ENCODE measurements around the gene NPHP1.
"Not testable (repeated sequence)": the region's sequence is repeated elsewhere in the genome, so short reads cannot be mapped to it uniquely, and the experiment has no call there.

The NPHP1 gene

GRCh38 chr2:110126086-110126773 is 78.6 kb downstream of the NPHP1 start:
- DNase-seq: no peak

- no peak for DNase-seq
Observed at GRCh38 chr2:110124939-110125691, 79.7 kb downstream of the NPHP1 start.

GRCh38 chr2:110124038-110124825 is 80.6 kb downstream of the NPHP1 start:
- DNase-seq: no peak

DNA sequence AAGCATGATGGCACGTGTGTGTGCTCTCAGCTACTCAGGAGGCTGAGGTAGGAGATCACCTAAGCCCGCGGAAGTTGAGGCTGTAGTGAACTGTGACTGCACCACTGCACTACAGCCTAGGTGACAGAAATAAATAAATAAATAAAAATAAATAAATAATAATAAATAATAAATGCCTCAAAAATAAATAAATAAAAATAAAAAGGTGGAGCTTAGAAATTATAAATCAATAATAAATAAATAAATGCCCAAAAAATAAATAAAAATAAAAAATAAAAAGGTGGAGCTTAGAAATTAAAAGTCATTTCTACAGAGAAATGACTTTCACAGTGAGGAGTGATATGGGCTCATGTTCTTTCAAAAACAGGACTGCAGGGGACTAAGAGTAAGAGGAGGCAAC is 83.2 kb downstream of the NPHP1 start:
- DNase-seq: no peak

DNA sequence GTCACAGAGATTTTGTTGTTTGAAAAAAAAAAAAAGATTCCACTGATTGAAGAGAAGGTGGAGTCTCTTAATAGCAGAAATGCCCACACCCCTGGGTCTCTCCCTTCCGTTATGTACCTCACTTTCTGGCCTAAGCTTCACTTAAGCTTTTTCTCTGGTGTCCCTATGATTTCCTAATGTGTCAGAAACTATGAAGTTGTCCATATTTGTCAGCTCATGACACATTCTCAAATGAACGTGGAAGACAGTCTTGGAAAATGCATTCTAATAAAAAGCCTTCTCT is 83.8 kb downstream of the NPHP1 start:
- no peak for DNase-seq

- DNase-seq: no peak
Observed at GRCh38 chr2:110120171-110121051, 84.4 kb downstream of the NPHP1 start.

GRCh38 chr2:110116033-110116710 is 88.6 kb downstream of the NPHP1 start:
- DNase-seq: no peak

GRCh38 chr2:110115291-110116032 is 89.4 kb downstream of the NPHP1 start, which contains the start of gene MALL:
TSS of gene MALL (minus strand) at chr2:110115822. CDS start at chr2:110115792, 30 bp downstream.
- no peak for DNase-seq

GRCh38 chr2:110114831-110115255 is 90.0 kb downstream of the NPHP1 start:
- DNase-seq: no peak

GRCh38 chr2:110113961-110114591 is 90.7 kb downstream of the NPHP1 start:
- no peak for DNase-seq

DNA sequence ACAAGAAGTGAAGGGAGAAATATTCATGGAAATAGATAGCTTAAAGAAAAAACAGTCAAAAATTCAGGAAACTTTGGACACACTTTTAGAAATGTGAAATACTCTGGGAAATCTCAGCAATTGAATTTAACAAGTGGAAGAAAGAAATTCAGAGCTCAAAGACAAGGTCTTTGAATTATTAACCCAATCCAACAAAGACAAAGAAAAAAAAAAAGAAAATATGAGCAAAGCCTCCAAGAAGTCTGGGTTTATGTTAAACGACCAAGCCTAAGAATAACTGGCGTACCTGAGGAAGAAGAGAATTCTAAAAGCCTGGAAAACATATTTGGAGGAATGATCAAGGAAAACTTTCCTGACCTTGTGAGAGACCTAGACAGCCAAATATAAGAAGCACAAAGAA is 96.5 kb downstream of the NPHP1 start:
- DNase-seq: not testable (repeated sequence)

- DNase-seq: no peak
Observed at GRCh38 chr2:110107092-110108079, 97.4 kb downstream of the NPHP1 start.

GRCh38 chr2:110106642-110107041 is 98.2 kb downstream of the NPHP1 start:
- no peak for DNase-seq

- DNase-seq: no peak
Observed at GRCh38 chr2:110105608-110106467, 99.0 kb downstream of the NPHP1 start.

DNA sequence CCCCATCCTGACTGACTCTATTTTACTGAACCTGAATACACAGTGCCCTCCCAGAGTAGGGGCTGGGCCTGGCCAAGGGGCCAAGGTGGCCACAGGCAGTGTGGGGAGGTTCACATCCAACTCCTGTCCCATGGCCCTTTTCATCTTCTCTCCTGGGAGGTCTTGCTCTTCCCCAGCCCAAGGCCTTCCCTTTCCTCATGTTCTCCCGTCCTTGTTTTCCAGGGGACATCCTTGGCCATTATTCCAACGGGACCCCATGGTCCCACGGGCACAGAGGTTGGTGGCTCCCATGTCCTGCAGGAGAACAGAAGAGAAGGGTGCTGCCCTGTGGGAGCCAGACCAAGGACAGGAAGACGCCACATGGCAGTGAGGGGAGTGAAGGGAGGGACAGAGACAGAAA is 99.6 kb downstream of the NPHP1 start:
- DNase-seq: no peak

- DNase-seq: no peak
Observed at GRCh38 chr2:110104025-110104771, 100.6 kb downstream of the NPHP1 start.

DNA sequence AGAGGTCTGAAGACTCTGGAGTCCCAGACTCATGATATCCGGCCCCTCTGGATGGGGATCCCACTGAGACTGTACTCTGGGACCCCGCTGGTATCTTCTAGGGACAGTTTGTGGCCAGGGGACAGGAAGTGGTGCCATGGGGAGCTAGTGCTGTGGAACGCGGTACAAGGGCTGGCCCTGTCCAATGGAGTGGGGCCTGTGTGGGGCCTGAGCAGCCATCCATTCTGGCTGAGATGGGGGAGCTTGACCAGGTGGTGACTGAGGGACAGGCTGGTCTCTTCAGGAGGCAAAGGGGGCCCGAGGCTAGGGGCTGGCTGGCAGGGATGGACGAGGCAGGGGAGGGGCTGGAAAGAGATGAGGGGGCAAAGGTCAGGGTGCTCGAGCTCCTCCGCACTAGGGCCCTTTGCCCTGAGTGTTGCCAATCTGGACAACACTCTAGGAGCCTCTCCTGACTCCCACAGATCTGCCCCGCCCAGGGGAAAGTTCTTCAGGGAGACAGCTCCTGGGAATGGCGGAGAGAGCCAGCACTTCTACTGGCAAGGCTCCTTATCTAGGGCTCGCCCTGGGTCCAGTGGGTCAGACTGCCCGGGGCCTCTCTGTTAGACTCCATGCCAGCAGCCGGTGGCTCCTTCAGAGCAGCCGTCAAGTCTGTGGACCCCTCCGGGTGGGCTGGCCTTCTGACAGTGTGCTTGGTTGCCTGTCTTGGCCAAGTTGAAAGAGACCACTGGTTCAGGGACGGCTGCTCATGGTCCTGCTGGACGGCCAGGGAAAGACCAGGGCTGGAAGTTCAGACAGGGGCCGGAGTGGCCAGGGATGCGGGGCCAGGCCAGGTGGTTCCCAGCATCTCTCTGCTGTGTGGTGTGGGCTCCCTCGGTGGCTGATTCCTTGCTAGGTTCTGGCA is 101.5 kb downstream of the NPHP1 start:
- no peak for DNase-seq
